Esophagus muscularis mucosa (tissue), 4 donors: Measurements from ENCODE around the gene KRT8. TPM values are rescaled to one million over a fixed set of nuclear protein-coding genes. Genes with fewer than 3 reads are reported as not detected.
A peak's percentile ranks its signal among the peaks of the same experiment; 100 is the strongest.

Experiments used
- DNase-seq: peaks from one replicate; pipeline ENCODE4 v3.0.0-alpha.2; 2017; ENCODE audit errors: extremely low spot score
- H3K27ac ChIP-seq, 4 donors: fragments of 200-600 bp; sonication (generic); replicated peaks in 1 of 4; 1 replicate in 3 of 4; 2 replicates in 1 of 4; pipeline ENCODE4 v1.5.1; 2016 to 2019; ENCODE audit warnings: mild to moderate bottlenecking in 1 of 4
- H3K27me3 ChIP-seq, 4 donors: fragments of 200-600 bp; sonication (generic); one replicate each; pipeline versions ENCODE4 v1.5.1 to v1.6.0; 2016 to 2019
- H3K36me3 ChIP-seq, 4 donors: fragments of 200-600 bp; sonication (generic); one replicate each; pipeline ENCODE4 v1.5.1; 2016 to 2019
- H3K4me1 ChIP-seq, 4 donors: fragments of 200-600 bp; sonication (generic); one replicate each; pipeline ENCODE4 v1.5.1; 2016 to 2019
- H3K4me3 ChIP-seq, 4 donors: fragments of 200-600 bp; sonication (generic); 1 replicate in 2 of 4; 2 replicates in 2 of 4; pipeline ENCODE4 v1.5.1; 2016 to 2019; ENCODE audit warnings: mild to moderate bottlenecking in 4 of 4, moderate library complexity in 1 of 4
- H3K9me3 ChIP-seq, 4 donors: fragments of 200-600 bp; sonication (generic); 1 replicate in 3 of 4; 2 replicates in 1 of 4; pipeline ENCODE4 v1.5.1; 2016 to 2019
- EP300 ChIP-seq: sonication (generic); formaldehyde crosslinking; IDR thresholded peaks from one replicate; pipeline ENCODE4 v1.6.1; 2017; ENCODE audit warnings: antibody characterized with exemption
- POLR2A ChIP-seq: fragments of 450-650 bp; IDR thresholded peaks from one replicate; pipeline ENCODE4 v1.6.1; 2017; ENCODE audit warnings: antibody characterized with exemption, moderate library complexity, mild to moderate bottlenecking, low read depth
- POLR2AphosphoS5 ChIP-seq, 2 donors: sonication (generic); formaldehyde crosslinking; IDR thresholded peaks; one replicate each; pipeline ENCODE4 v1.6.1; 2017; ENCODE audit warnings: antibody characterized with exemption in 2 of 2
- WGBS: methylation state at CpG from one replicate; pipeline ENCODE4 v1.1.5; 2018; 5-methylcytosine and 5-hydroxymethylcytosine counted together
- intact Hi-C: fragments of 100-400 bp; cut with DNase I; formaldehyde crosslinking; loops from one replicate; pipeline ENCODE4 v1.15.1; 2023
- total RNA-seq, 4 donors: library from RNA; depleted of rRNA; stranded (reverse); fragments of >200 nt; gene quantifications; one replicate each; pipeline versions ENCODE4 v1.1.0 to v1.2.1, GENCODE V29; 2016
- TF ChIP-seq, protein P1 (sequence below), 3 experiments: fragments of 200-600 bp in 2 of 3; fragments of 450-650 bp in 1 of 3; sonication (generic) in 2 of 3; IDR thresholded peaks; one replicate each; pipeline ENCODE4 v1.5.1; 2017 to 2019; ENCODE audit warnings: antibody characterized with exemption in 3 of 3, mild to moderate bottlenecking in 2 of 3, moderate library complexity in 1 of 3

The KRT8 gene
- total RNA-seq, 4 donors from 2014 or later = 136 to 508 (median 387) TPM

DNA sequence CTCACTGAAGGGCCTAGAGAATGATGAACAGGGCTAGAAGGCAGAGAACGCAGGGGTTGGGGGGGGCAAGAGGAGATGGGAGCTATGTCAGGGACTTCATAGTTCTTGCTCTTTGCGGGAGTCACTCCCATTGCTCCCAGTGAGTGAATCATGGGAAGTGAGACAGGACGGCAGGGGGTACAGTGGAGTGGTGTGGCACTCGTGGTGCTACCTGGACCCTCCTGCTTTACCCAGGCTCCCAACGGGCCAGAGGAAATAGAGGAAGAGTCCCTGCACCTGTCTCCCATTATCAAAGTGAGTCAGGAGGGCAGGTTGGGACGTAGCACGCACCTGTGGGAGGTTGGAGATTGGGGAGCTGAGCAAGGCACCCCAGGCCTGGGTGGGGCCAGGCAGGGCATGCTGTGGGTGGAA, 1.3 kb upstream of the KRT8 start:
- H3K27ac ChIP-seq = peak overlapping the region; percentile 90 to 93 (median 90)
- no peak for DNase-seq
- peaks cover 0 to 7% (median 5%) of the 10 kb centered on the region in 4 donors for H3K36me3 ChIP-seq
- intact Hi-C loops = no loop called here
- no peak overlapping the region for H3K4me3 ChIP-seq
- H3K27me3 ChIP-seq = peaks cover 0 to 3% (median 0%) of the 10 kb centered on the region in 4 donors
- H3K4me1 ChIP-seq = peaks cover 7 to 69% (median 56%) of the 10 kb centered on the region in 4 donors
- no peaks in the 10 kb centered on the region for H3K9me3 ChIP-seq
- TF ChIP-seq POLR2A (no peak), POLR2AphosphoS5 (IDR thresholded peaks at IDR 0.05) (no peak), EP300 (no peak)
- TF ChIP-seq, protein P1, sequence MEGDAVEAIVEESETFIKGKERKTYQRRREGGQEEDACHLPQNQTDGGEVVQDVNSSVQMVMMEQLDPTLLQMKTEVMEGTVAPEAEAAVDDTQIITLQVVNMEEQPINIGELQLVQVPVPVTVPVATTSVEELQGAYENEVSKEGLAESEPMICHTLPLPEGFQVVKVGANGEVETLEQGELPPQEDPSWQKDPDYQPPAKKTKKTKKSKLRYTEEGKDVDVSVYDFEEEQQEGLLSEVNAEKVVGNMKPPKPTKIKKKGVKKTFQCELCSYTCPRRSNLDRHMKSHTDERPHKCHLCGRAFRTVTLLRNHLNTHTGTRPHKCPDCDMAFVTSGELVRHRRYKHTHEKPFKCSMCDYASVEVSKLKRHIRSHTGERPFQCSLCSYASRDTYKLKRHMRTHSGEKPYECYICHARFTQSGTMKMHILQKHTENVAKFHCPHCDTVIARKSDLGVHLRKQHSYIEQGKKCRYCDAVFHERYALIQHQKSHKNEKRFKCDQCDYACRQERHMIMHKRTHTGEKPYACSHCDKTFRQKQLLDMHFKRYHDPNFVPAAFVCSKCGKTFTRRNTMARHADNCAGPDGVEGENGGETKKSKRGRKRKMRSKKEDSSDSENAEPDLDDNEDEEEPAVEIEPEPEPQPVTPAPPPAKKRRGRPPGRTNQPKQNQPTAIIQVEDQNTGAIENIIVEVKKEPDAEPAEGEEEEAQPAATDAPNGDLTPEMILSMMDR (IDR thresholded peaks at IDR 0.05) = no peak
- 90% methylated on average over 7 of the region's 7 CpGs for WGBS

- TF ChIP-seq EP300 = no peak
- TF ChIP-seq POLR2AphosphoS5 (IDR thresholded peaks at IDR 0.05) = peak; percentile 19 to 35
- TF ChIP-seq, protein P1 (IDR thresholded peaks at IDR 0.05) = no peak
- Histone ChIP-seq H3K4me3 (peak overlapping the region; percentile 66 to 71 (median 69)), H3K27ac (peak overlapping the region; percentile 90 to 93 (median 90)), H3K9me3 (no peaks in the 10 kb centered on the region), H3K27me3 (peaks cover 0 to 3% (median 0%) of the 10 kb centered on the region in 4 donors), H3K4me1 (peaks cover 7 to 80% (median 60%) of the 10 kb centered on the region in 4 donors), H3K36me3 (peaks cover 14 to 29% (median 26%) of the 10 kb centered on the region in 4 donors)
- intact Hi-C loops = loop anchor here (5.0 kb wide), 1 partner anchor 78 kb away; no protein-coding TSS in a partner anchor
- no peak for DNase-seq
- WGBS = 26% methylated on average over 16 of the region's 31 CpGs
Measured at GRCh38 chr12:52903855-52904508, 894 bp downstream of the KRT8 start.

DNA sequence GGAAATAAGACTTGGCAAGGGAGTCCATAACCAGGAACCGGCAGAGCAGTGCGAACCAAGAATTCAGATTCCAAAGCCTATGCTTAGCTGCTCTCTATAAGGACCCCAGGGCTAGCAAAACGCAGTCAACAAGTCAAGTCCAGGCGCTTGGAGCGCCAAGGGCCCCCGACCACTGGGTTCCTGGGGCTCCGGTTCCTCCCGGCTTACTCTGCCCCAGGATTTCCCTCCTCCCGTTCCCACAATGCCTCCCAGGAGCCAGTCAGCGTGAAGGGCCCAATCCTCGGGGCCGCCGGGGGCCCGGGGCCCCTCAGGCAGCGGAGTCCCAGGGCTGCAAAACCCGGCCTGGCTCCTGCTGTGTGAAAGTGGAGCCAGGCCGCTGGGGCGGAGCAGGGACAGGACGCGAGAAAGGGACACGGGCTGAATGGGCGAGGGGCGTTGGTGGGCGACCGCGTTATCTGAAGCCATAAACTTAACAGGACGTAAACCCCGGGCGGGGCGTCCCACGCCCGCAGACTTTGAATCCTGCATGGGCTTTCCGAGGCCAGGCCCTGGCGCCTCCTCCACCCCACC, 1.5 kb downstream of the KRT8 start:
- WGBS = 5% methylated on average over 25 of the region's 34 CpGs
- Histone ChIP-seq H3K36me3 (peaks cover 18 to 35% (median 32%) of the 10 kb centered on the region in 4 donors), H3K4me1 (peaks cover 7 to 79% (median 59%) of the 10 kb centered on the region in 4 donors), H3K4me3 (peak overlapping the region; percentile 66 to 71 (median 69)), H3K27ac (peak overlapping the region; percentile 90 to 93 (median 90)), H3K27me3 (peaks cover 0 to 3% (median 0%) of the 10 kb centered on the region in 4 donors), H3K9me3 (no peaks in the 10 kb centered on the region)
- no peak for DNase-seq
- peak; percentile 73 for TF ChIP-seq POLR2A
- peak in 1 of 2 donors; percentile 55 for TF ChIP-seq POLR2AphosphoS5 (IDR thresholded peaks at IDR 0.05)
- TF ChIP-seq, protein P1 (IDR thresholded peaks at IDR 0.05) = no peak
- no peak for TF ChIP-seq EP300
- intact Hi-C loops = loop anchor here (5.0 kb wide), 1 partner anchor 79 kb away; no protein-coding TSS in a partner anchor

GRCh38 chr12:52901715-52902541, 2.9 kb downstream of the KRT8 start:
- DNase-seq = no peak
- H3K4me3 ChIP-seq = peak overlapping the region in 3 of 4 donors; percentile 66 to 71 (median 70)
- intact Hi-C loops = loop anchor here (5.0 kb wide), 1 partner anchor 80 kb away; no protein-coding TSS in a partner anchor
- peaks cover 20 to 46% (median 42%) of the 10 kb centered on the region in 4 donors for H3K36me3 ChIP-seq
- H3K27ac ChIP-seq = peak overlapping the region in 2 of 4 donors; percentile 90 to 93
- H3K9me3 ChIP-seq = no peaks in the 10 kb centered on the region
- H3K27me3 ChIP-seq = peaks cover 0 to 3% (median 0%) of the 10 kb centered on the region in 4 donors
- WGBS = 66% methylated on average over 13 of the region's 13 CpGs
- TF ChIP-seq, protein P1 (IDR thresholded peaks at IDR 0.05) = no peak
- TF ChIP-seq EP300 (no peak), POLR2A (no peak), POLR2AphosphoS5 (IDR thresholded peaks at IDR 0.05) (no peak)
- peaks cover 7 to 77% (median 56%) of the 10 kb centered on the region in 4 donors for H3K4me1 ChIP-seq
